GM21825 (cell line): ENCODE measurements around the gene WDR70.

Experiments used
- ATAC-seq: cut with Tn5 transposase; IDR thresholded peaks from one replicate; pipeline ENCODE4 v1.9.1; 2021; ENCODE audit warnings: mild to moderate bottlenecking, moderate library complexity; ENCODE audit not compliant: unreplicated experiment

Gene WDR70

GRCh38 chr5:37716405-37716804, 337.3 kb downstream of the WDR70 start:
- no peak for ATAC-seq

DNA sequence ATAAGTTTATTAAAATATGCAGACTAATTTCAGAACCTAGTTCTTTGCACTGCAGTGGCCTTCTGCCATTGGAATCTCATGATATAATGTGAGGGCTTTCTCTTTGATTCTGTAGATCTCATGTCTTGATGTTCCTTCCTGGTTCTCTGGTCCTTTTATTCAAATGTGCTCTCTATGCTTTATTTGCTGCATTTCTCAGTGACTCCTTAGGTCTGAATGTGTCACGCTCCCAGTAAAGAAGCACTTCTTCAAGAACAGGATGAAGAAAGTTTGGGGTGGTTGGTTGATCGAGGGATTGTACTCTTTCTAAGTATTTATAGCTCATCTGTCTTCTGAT, 338.1 kb downstream of the WDR70 start:
- no peak for ATAC-seq

GRCh38 chr5:37717613-37718431, 338.7 kb downstream of the WDR70 start:
- ATAC-seq, result no peak

- ATAC-seq, result no peak
Measured at GRCh38 chr5:37720550-37720952, 341.4 kb downstream of the WDR70 start.

- peak; percentile 56 for ATAC-seq
Measured at GRCh38 chr5:37721447-37721871, 342.3 kb downstream of the WDR70 start.

- peak; percentile 72 for ATAC-seq
Measured at GRCh38 chr5:37722236-37723161, 343.4 kb downstream of the WDR70 start.

GRCh38 chr5:37723162-37723961, 344.2 kb downstream of the WDR70 start:
- ATAC-seq, result no peak

- ATAC-seq, result no peak
Measured at GRCh38 chr5:37724395-37725125, 345.4 kb downstream of the WDR70 start.

GRCh38 chr5:37725185-37725584, 346.1 kb downstream of the WDR70 start:
- ATAC-seq, result no peak

- no peak for ATAC-seq
Measured at GRCh38 chr5:37727238-37727637, 348.1 kb downstream of the WDR70 start.

- no peak for ATAC-seq
Measured at GRCh38 chr5:37730896-37731455, 351.9 kb downstream of the WDR70 start.

GRCh38 chr5:37734114-37734513, 355.0 kb downstream of the WDR70 start:
- ATAC-seq, result no peak

DNA sequence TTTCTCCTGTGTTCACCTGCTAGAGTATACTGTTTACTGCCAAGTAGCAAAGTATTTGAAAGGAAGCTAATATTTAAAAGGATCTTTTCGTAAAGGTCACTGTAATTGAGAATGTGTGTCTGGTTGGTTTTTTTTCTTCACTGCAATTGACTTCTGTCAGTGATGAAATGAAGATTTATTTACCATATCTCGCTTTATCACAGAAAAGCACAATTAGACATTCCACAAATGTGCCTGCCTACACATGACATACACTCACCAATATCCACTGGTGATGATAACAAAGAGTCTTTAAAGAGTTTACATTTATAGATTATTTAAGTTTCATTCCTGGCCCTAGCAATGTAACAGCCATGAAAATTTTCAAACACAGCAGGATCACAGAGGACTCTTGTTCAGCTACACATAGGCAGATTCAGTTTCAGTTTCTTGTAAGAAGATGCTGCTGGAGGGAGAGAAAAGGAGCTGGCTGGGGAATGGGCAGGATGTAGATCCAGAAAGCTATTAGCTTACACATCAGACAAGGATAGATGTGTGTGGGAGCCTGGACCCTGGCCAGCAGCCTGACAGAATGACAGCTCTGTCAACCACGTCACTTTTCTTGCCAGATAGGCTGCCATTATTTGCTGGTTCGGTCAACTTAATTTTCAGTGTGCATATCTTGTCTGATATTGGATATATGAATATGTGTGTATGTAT, 356.7 kb downstream of the WDR70 start:
- no peak for ATAC-seq

GRCh38 chr5:37736397-37736796, 357.3 kb downstream of the WDR70 start:
- ATAC-seq, result no peak

- ATAC-seq, result no peak
Measured at GRCh38 chr5:37737326-37738056, 358.4 kb downstream of the WDR70 start.

GRCh38 chr5:37738057-37738691, 359.1 kb downstream of the WDR70 start:
- peak; percentile 81 for ATAC-seq

DNA sequence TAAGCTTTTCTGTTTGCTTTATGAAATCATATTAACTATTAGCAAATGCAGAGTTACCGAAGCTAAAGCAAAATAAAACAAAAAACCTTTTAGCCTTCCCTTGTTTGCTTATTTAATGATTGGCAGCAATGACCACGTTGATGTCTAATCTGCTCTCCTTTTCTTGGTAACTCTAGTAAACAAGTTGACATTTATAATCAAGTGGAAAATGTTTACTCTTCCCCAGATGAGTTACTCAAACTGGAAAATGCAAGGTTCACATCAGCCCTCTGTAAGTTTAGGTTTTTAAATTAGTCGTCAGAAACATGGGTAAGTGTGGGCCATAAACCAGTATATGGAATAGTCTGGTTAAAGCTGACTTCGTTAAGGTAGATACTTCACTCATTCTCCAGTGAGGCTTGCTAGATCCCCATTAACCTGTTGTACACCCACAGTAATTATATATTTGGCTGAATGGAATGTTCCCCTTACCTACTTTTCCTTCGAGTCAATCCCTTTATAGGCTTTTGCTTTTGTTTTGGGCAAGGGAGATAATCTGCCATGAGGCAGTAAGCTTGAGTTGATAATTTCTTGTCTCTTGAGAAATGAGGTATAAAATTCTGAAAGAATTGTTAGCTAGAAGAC, 359.9 kb downstream of the WDR70 start:
- ATAC-seq, result no peak

DNA sequence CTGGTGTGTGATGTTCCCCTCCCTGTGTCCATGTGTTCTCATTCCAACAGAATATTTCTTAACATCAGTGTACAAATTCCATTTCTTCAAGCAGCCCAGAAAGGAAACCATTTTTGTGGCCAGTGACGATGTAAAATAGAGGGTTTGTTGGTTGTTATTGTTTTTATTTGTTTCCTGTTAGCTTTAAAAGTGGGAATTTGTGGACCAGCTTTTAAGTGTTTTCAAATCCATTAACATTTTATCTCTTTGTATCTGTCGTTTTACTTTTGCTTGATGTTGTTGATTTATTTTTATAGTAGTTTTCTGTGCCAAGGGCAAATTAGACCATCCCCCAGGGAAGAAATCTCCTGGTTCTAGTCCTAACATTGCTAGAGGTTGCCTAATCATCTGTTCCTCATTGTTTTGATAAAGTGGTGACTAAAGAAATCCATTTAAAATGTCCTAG, 360.7 kb downstream of the WDR70 start:
- no peak for ATAC-seq
